HEK293 (cell line): ENCODE measurements around the gene CAPN6.

Experiments
- CTCF ChIA-PET: fragments of 350-600 bp; formaldehyde crosslinking; extraction: SDS; loops from one replicate; lab custom pipeline; 2021; ENCODE audit warnings: antibody characterized with exemption; lab: Yijun Ruan, JAX
- POLR2A ChIA-PET: fragments of 300-600 bp; formaldehyde crosslinking; extraction: SDS; loops from one replicate; lab custom pipeline; 2020; ENCODE audit warnings: antibody characterized with exemption, inconsistent platforms; lab: Yijun Ruan, JAX
- H3K27ac ChIP-seq: fragments of 200-500 bp; sonication (Bioruptor generic); 2 replicates; pipeline ENCODE4 v1.5.1; 2014; ENCODE audit warnings: low read depth, low read length, control low read depth, inconsistent platforms; ENCODE audit errors: extremely low read depth
- H3K36me3 ChIP-seq, 2 experiments: fragments of 200-500 bp in 1 of 2; sonication (Bioruptor generic) in 1 of 2; 1 replicate in 1 of 2; 2 replicates in 1 of 2; pipeline ENCODE4 v1.5.1; 2014 to 2017; ENCODE audit warnings: inconsistent platforms in 2 of 2, low read length in 2 of 2; ENCODE audit not compliant: control insufficient read depth in 2 of 2, insufficient read depth in 1 of 2
- H3K4me1 ChIP-seq: fragments of 200-500 bp; sonication (Bioruptor generic); 2 replicates; pipeline ENCODE4 v1.5.1; 2014; ENCODE audit warnings: mild to moderate bottlenecking, low read length, inconsistent platforms; ENCODE audit not compliant: control insufficient read depth, insufficient read depth
- H3K4me3 ChIP-seq: 2 replicates; pipeline ENCODE4 v1.5.1; 2011; ENCODE audit warnings: low read depth, mild to moderate bottlenecking, control low read depth, low read length, moderate library complexity
- H3K9me3 ChIP-seq: fragments of 200-500 bp; sonication (Bioruptor generic); 2 replicates; pipeline ENCODE4 v1.5.1; 2014; ENCODE audit warnings: low read depth, low read length, inconsistent platforms; ENCODE audit not compliant: control insufficient read depth, insufficient read depth
- BCL11A ChIP-seq: fragments of 450-650 bp; formaldehyde crosslinking; IDR thresholded peaks from 2 replicates; pipeline ENCODE4 v1.5.1; 2016; ENCODE audit warnings: low read depth, missing biosample characterization, missing genetic modification characterization
- FEZF1 ChIP-seq: fragments of 450-650 bp; formaldehyde crosslinking; IDR thresholded peaks from 2 replicates; pipeline ENCODE4 v1.5.1; 2016; ENCODE audit warnings: missing biosample characterization, missing genetic modification characterization
- KLF8 ChIP-seq: fragments of 450-650 bp; formaldehyde crosslinking; IDR thresholded peaks from 2 replicates; pipeline ENCODE4 v1.5.1; 2016; ENCODE audit warnings: missing biosample characterization, missing genetic modification characterization
- MYNN ChIP-seq: fragments of 450-650 bp; formaldehyde crosslinking; IDR thresholded peaks from 2 replicates; pipeline ENCODE4 v1.5.1; 2016; ENCODE audit warnings: missing biosample characterization, missing genetic modification characterization, borderline replicate concordance
- PBX3 ChIP-seq: sonication (generic); formaldehyde crosslinking; IDR thresholded peaks from 2 replicates; pipeline ENCODE4 v1.8.1; 2022; ENCODE audit warnings: mild to moderate bottlenecking, moderate library complexity, missing genetic modification reagents
- WT1 ChIP-seq: fragments of 450-650 bp; formaldehyde crosslinking; IDR thresholded peaks from 2 replicates; pipeline ENCODE4 v1.5.1; 2016; ENCODE audit warnings: missing biosample characterization, missing genetic modification characterization
- ZBTB49 ChIP-seq: fragments of 450-650 bp; formaldehyde crosslinking; IDR thresholded peaks from 2 replicates; pipeline ENCODE4 v1.5.1; 2016; ENCODE audit warnings: missing biosample characterization, missing genetic modification characterization, low read depth
- ZBTB6 ChIP-seq: fragments of 450-650 bp; formaldehyde crosslinking; IDR thresholded peaks from 2 replicates; pipeline ENCODE4 v1.5.1; 2017; ENCODE audit warnings: missing biosample characterization, missing genetic modification characterization
- ZBTB7A ChIP-seq: fragments of 450-650 bp; formaldehyde crosslinking; IDR thresholded peaks from 2 replicates; pipeline ENCODE4 v1.5.1; 2016; ENCODE audit warnings: low read depth, missing biosample characterization, missing genetic modification characterization
- ZFP3 ChIP-seq: fragments of 450-650 bp; formaldehyde crosslinking; IDR thresholded peaks from 2 replicates; pipeline ENCODE4 v1.5.1; 2016; ENCODE audit warnings: low read depth, missing biosample characterization, missing genetic modification characterization
- ZNF10 ChIP-seq: fragments of 450-650 bp; formaldehyde crosslinking; IDR thresholded peaks from 2 replicates; pipeline ENCODE4 v1.5.1; 2017; ENCODE audit warnings: missing biosample characterization, missing genetic modification characterization
- ZNF112 ChIP-seq: fragments of 450-650 bp; formaldehyde crosslinking; IDR thresholded peaks from 2 replicates; pipeline ENCODE4 v1.5.0; 2017; ENCODE audit warnings: missing biosample characterization, missing genetic modification characterization
- ZNF404 ChIP-seq: fragments of 450-650 bp; formaldehyde crosslinking; IDR thresholded peaks from 2 replicates; pipeline ENCODE4 v1.5.1; 2017; ENCODE audit warnings: missing biosample characterization, missing genetic modification characterization
- ZNF433 ChIP-seq: fragments of 450-650 bp; formaldehyde crosslinking; IDR thresholded peaks from 2 replicates; pipeline ENCODE4 v1.5.1; 2016; ENCODE audit warnings: missing biosample characterization, missing genetic modification characterization, low read depth
- ZNF48 ChIP-seq: fragments of 450-650 bp; formaldehyde crosslinking; IDR thresholded peaks from 2 replicates; pipeline ENCODE4 v1.5.1; 2016; ENCODE audit warnings: missing biosample characterization, missing genetic modification characterization
- ZNF548 ChIP-seq: fragments of 450-650 bp; formaldehyde crosslinking; IDR thresholded peaks from 2 replicates; pipeline ENCODE4 v1.5.1; 2016; ENCODE audit warnings: missing biosample characterization, missing genetic modification characterization
- ZNF600 ChIP-seq: fragments of 450-650 bp; formaldehyde crosslinking; IDR thresholded peaks from 2 replicates; pipeline ENCODE4 v1.5.1; 2016; ENCODE audit warnings: missing biosample characterization, missing genetic modification characterization
- ZNF621 ChIP-seq: fragments of 450-650 bp; formaldehyde crosslinking; IDR thresholded peaks from 2 replicates; pipeline ENCODE4 v1.5.1; 2017; ENCODE audit warnings: missing biosample characterization, missing genetic modification characterization
- ZNF701 ChIP-seq: fragments of 450-650 bp; formaldehyde crosslinking; IDR thresholded peaks from 2 replicates; pipeline ENCODE4 v1.5.1; 2016; ENCODE audit warnings: missing biosample characterization, missing genetic modification characterization
- ZNF843 ChIP-seq: fragments of 450-650 bp; formaldehyde crosslinking; IDR thresholded peaks from 2 replicates; pipeline ENCODE4 v1.5.1; 2016; ENCODE audit warnings: missing biosample characterization, missing genetic modification characterization
- TF ChIP-seq, protein P1 (sequence below): fragments of 450-650 bp; formaldehyde crosslinking; IDR thresholded peaks from 2 replicates; pipeline ENCODE4 v1.5.1; 2016; ENCODE audit warnings: missing biosample characterization, missing genetic modification characterization
- TF ChIP-seq, protein P2 (sequence below): fragments of 450-650 bp; formaldehyde crosslinking; IDR thresholded peaks from 2 replicates; pipeline ENCODE4 v1.5.1; 2016; ENCODE audit warnings: missing biosample characterization, missing genetic modification characterization

CAPN6 gene

DNA sequence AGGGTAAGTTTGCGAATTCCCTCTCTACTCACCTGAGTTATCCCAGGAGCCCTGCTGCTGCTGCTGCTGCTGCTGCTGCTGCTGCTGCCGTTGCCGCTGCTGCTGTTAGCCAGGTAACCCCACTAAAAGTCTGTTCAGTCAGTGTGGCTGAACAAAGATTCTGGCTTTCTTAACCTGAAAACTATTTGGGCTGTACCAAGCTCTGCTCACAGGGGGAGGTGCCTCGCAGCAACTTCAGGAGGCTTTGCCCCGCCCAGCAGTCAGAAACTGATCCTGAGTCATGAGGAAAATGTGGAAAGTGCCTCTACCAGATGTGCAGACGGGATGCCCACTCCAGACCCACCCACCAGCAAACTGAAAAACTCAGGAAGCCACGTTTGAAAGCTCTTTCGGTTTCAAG is at the start of gene CAPN6:
Gene CAPN6, minus strand, starts transcription at position 145 of the 400 bp plus-strand sequence. CDS start 6,547 bp downstream, outside the sequence.
- no peak within 1 kb of the TSS for H3K4me3 ChIP-seq
- no peak within 1 kb of the TSS for H3K27ac ChIP-seq
- no peak for TF ChIP-seq FEZF1 (tag by site-specific recombination)
- no peak for TF ChIP-seq ZNF433
- no peak for TF ChIP-seq ZNF404
- no peak for TF ChIP-seq BCL11A (tag by site-specific recombination)
- no peak for TF ChIP-seq ZNF10
- no peak for TF ChIP-seq ZNF548 (tag by site-specific recombination)
- TF ChIP-seq, protein P1, sequence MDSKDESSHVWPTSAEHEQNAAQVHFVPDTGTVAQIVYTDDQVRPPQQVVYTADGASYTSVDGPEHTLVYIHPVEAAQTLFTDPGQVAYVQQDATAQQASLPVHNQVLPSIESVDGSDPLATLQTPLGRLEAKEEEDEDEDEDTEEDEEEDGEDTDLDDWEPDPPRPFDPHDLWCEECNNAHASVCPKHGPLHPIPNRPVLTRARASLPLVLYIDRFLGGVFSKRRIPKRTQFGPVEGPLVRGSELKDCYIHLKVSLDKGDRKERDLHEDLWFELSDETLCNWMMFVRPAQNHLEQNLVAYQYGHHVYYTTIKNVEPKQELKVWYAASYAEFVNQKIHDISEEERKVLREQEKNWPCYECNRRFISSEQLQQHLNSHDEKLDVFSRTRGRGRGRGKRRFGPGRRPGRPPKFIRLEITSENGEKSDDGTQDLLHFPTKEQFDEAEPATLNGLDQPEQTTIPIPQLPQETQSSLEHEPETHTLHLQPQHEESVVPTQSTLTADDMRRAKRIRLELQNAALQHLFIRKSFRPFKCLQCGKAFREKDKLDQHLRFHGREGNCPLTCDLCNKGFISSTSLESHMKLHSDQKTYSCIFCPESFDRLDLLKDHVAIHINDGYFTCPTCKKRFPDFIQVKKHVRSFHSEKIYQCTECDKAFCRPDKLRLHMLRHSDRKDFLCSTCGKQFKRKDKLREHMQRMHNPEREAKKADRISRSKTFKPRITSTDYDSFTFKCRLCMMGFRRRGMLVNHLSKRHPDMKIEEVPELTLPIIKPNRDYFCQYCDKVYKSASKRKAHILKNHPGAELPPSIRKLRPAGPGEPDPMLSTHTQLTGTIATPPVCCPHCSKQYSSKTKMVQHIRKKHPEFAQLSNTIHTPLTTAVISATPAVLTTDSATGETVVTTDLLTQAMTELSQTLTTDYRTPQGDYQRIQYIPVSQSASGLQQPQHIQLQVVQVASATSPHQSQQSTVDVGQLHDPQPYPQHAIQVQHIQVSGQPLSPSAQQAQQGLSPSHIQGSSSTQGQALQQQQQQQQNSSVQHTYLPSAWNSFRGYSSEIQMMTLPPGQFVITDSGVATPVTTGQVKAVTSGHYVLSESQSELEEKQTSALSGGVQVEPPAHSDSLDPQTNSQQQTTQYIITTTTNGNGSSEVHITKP (tag by site-specific recombination) = peak; percentile 56
- TF ChIP-seq ZBTB49 (tag by site-specific recombination) = no peak
- TF ChIP-seq, all 188 proteins: peak for 1
- CTCF ChIA-PET = interaction anchor here (0.6 kb wide), 1 partner anchor 26 kb away, joined by 3 read pairs; no protein-coding TSS in a partner anchor
- POLR2A ChIA-PET = no interaction called here
- Histone ChIP-seq H3K36me3 (no peaks in the 10 kb centered on the region), H3K4me1 (no peaks in the 10 kb centered on the region), H3K9me3 (no peaks in the 10 kb centered on the region)

- Histone ChIP-seq H3K9me3 (no peaks in the 10 kb centered on the region), H3K27ac (no peak overlapping the region), H3K4me1 (no peaks in the 10 kb centered on the region), H3K36me3 (no peaks in the 10 kb centered on the region), H3K4me3 (no peak overlapping the region)
- ChIA-PET CTCF (no interaction called here), POLR2A (no interaction called here)
- TF ChIP-seq ZNF621 (tag by site-specific recombination) = no peak
- no peak for TF ChIP-seq ZNF701 (tag by site-specific recombination)
Observed at GRCh38 chrX:111319451-111319850, 49.2 kb upstream of the CAPN6 start.

GRCh38 chrX:111318901-111319300 is 48.6 kb upstream of the CAPN6 start:
- Histone ChIP-seq H3K4me1 (no peaks in the 10 kb centered on the region), H3K9me3 (no peaks in the 10 kb centered on the region), H3K36me3 (no peaks in the 10 kb centered on the region), H3K4me3 (no peak overlapping the region), H3K27ac (no peak overlapping the region)
- POLR2A ChIA-PET = no interaction called here
- CTCF ChIA-PET = no interaction called here
- TF ChIP-seq ZNF600 = no peak
- TF ChIP-seq PBX3 (CRISPR knock-in tag) = no peak
- TF ChIP-seq ZBTB7A (tag by site-specific recombination) = no peak
- TF ChIP-seq ZNF843 = no peak
- no peak for TF ChIP-seq ZNF112
- no peak for TF ChIP-seq ZNF48 (tag by site-specific recombination)
- TF ChIP-seq, protein P2, sequence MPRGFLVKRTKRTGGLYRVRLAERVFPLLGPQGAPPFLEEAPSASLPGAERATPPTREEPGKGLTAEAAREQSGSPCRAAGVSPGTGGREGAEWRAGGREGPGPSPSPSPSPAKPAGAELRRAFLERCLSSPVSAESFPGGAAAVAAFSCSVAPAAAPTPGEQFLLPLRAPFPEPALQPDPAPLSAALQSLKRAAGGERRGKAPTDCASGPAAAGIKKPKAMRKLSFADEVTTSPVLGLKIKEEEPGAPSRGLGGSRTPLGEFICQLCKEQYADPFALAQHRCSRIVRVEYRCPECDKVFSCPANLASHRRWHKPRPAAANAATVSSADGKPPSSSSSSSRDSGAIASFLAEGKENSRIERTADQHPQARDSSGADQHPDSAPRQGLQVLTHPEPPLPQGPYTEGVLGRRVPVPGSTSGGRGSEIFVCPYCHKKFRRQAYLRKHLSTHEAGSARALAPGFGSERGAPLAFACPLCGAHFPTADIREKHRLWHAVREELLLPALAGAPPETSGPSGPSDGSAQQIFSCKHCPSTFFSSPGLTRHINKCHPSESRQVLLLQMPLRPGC (tag by site-specific recombination) = no peak
- TF ChIP-seq ZBTB6 (tag by site-specific recombination) = no peak
- TF ChIP-seq WT1 (tag by site-specific recombination) = no peak
- TF ChIP-seq MYNN (tag by site-specific recombination) = no peak
- TF ChIP-seq KLF8 (tag by site-specific recombination) = no peak
- TF ChIP-seq ZFP3 (tag by site-specific recombination) = no peak
